ENCODE measurements around the gene HAP1.

DNA sequence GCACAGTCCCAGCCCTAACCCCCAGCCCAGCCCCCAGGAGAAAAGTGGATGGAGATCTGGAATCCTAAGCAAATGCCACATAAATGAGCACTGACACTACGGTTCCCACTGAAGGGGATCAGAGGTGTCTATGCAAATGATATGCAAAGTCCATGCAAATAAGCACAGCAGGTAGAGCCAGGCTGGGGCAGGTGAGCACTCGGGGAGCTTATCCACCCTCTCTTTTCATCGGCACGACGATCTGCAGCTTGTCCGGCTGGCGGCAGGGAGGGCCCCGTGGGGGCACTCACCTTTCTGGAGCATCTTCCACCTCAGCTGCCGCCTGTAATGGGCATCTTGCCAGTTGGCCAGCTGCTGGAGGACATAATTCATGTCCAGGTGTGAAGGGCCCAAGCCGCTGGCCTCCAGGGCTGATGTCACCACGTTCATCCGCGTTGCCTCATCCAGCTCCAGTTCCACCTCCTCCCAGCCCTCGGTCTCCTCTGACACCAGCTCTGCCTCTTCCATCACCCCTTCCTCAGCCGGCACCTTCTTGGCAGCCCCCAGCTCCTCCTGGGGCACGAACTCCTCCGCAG is 9.9 kb downstream of the HAP1 start:
- TF ChIP-seq CTCF (IDR thresholded peaks at IDR 0.05): no peak
- TF ChIP-seq POLR2A (IDR thresholded peaks at IDR 0.05): no peak
- TF ChIP-seq EP300 (IDR thresholded peaks at IDR 0.05): no peak
- no peak for TF ChIP-seq POLR2AphosphoS5 (IDR thresholded peaks at IDR 0.05)

All from sigmoid colon (tissue), 4 donors.